IPS-15b (cell line): ENCODE measurements around the gene TTLL8.
"Not testable (repeated sequence)": the region's sequence is repeated elsewhere in the genome, so short reads cannot be mapped to it uniquely, and the experiment has no call there.

Experiments
- H3K27me3 ChIP-seq: one replicate; pipeline ENCODE4 v1.6.1; 2013; ENCODE audit warnings: low read length; ENCODE audit not compliant: control insufficient read depth, insufficient read depth
- H3K36me3 ChIP-seq: one replicate; pipeline ENCODE4 v1.6.1; 2013; ENCODE audit warnings: low read length; ENCODE audit not compliant: control insufficient read depth, insufficient read depth
- H3K4me1 ChIP-seq: one replicate; pipeline ENCODE4 v1.6.1; 2013; ENCODE audit warnings: mild to moderate bottlenecking, low read length; ENCODE audit not compliant: control insufficient read depth, insufficient read depth
- H3K4me3 ChIP-seq: one replicate; pipeline ENCODE4 v1.5.1; 2013; ENCODE audit warnings: low read depth, low read length
- H3K9ac ChIP-seq: one replicate; pipeline ENCODE4 v1.6.1; 2013; ENCODE audit warnings: low read depth, mild to moderate bottlenecking, low read length
- H3K9me3 ChIP-seq: one replicate; pipeline ENCODE4 v1.6.1; 2013; ENCODE audit warnings: mild to moderate bottlenecking, low read length; ENCODE audit not compliant: control insufficient read depth, insufficient read depth

TTLL8 gene

GRCh38 chr22:50089231-50089630 lies 31.1 kb upstream of the TTLL8 start:
- no peaks in the 10 kb centered on the region for H3K9me3 ChIP-seq
- H3K9ac ChIP-seq, result no peak overlapping the region
- no peaks in the 10 kb centered on the region for H3K4me1 ChIP-seq
- no peak overlapping the region for H3K4me3 ChIP-seq
- peaks cover 2% of the 10 kb centered on the region for H3K27me3 ChIP-seq
- H3K36me3 ChIP-seq, result no peaks in the 10 kb centered on the region

- H3K9me3 ChIP-seq, result no peaks in the 10 kb centered on the region
- H3K9ac ChIP-seq, result no peak overlapping the region
- peaks cover 2% of the 10 kb centered on the region for H3K27me3 ChIP-seq
- H3K36me3 ChIP-seq, result no peaks in the 10 kb centered on the region
- H3K4me3 ChIP-seq, result no peak overlapping the region
- peaks cover 2% of the 10 kb centered on the region for H3K4me1 ChIP-seq
These were observed 30.0 kb upstream of the TTLL8 start for GRCh38 chr22:50088096-50088495.

DNA sequence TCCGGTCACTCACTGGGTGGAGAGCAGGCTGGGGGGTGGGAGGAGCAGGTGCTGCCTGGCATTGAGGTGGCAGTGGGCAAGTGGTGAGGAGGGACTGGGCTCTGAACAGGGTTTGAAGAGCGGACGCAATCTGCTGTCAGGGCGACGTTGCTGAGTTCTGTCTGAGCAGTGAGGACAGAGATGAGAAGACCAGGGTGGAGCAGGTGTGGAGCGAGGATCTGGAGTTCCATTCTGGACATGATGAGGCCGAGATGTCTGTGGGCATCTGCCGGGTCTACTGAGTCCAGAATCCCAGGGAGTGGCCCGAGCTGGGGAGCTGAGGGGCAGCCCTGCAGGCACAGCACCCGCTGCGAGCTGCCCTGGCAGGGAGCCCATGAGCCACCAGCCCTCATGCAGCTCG lies 29.5 kb upstream of the TTLL8 start:
- Histone ChIP-seq H3K36me3 (no peaks in the 10 kb centered on the region), H3K27me3 (peaks cover 2% of the 10 kb centered on the region), H3K4me3 (no peak overlapping the region), H3K9me3 (no peaks in the 10 kb centered on the region), H3K9ac (no peak overlapping the region), H3K4me1 (peaks cover 2% of the 10 kb centered on the region)

GRCh38 chr22:50086975-50087374 lies 28.9 kb upstream of the TTLL8 start:
- not testable (repeated sequence) for H3K36me3 ChIP-seq, H3K27me3 ChIP-seq, H3K4me1 ChIP-seq, H3K4me3 ChIP-seq, H3K9ac ChIP-seq, H3K9me3 ChIP-seq

DNA sequence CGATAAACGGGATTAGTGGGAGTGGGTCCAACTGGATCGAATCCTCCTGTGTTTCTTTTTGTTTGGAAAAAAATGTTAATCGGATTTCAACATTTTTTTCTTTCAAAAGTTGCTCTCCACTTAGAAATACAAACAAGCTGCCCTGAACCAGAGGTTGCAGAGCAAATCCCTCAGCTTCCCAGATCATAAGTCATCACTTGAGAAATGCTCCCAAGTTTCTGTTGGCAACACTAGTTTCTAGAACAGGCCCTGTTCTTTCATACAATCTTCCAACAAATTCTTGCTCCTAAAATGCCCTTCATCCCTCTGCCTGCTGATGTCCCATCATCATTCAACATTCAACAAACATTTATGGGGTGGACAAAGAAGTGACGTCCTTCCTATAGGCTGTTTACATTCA lies 28.4 kb upstream of the TTLL8 start:
- Histone ChIP-seq H3K9ac (no peak overlapping the region), H3K4me3 (no peak overlapping the region), H3K9me3 (no peaks in the 10 kb centered on the region), H3K4me1 (peaks cover 2% of the 10 kb centered on the region), H3K27me3 (peaks cover 1% of the 10 kb centered on the region), H3K36me3 (no peaks in the 10 kb centered on the region)

- Histone ChIP-seq H3K9ac (no peak within 1 kb of the TSS), H3K4me1 (peaks cover 2% of the 10 kb centered on the region), H3K9me3 (no peaks in the 10 kb centered on the region), H3K36me3 (no peaks in the 10 kb centered on the region), H3K27me3 (no peaks in the 10 kb centered on the region), H3K4me3 (no peak within 1 kb of the TSS)
These were observed 27.3 kb upstream of the TTLL8 start, which contains the start of gene MLC1 for GRCh38 chr22:50085211-50085972. TSS of gene MLC1 (minus strand) at chr22:50085426. CDS start at chr22:50084902, 524 bp downstream.

- Histone ChIP-seq H3K36me3 (no peaks in the 10 kb centered on the region), H3K27me3 (no peaks in the 10 kb centered on the region), H3K4me3 (no peak overlapping the region), H3K9me3 (no peaks in the 10 kb centered on the region), H3K9ac (no peak overlapping the region), H3K4me1 (peaks cover 2% of the 10 kb centered on the region)
These were observed 26.5 kb upstream of the TTLL8 start for GRCh38 chr22:50084614-50085021.

DNA sequence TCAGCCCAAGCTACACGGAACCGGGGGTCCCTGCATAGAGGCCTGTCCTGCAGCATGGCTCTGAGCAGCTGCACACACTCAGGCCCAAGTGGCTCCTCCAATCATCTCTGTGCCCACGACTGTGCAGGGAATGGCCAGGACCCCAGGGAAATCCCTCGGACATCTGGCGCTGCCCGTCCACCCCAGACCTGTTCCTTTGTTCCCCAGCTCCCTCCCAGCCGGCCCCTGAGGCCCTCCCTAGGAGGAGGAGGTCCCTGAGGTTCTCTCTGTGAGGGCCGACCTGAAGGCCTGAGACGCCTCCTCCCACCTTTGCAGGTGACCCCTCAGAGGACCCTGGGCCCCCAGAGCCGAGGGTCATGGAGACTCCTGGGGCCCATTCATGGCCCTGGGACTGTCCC lies 26.0 kb upstream of the TTLL8 start:
- no peak overlapping the region for H3K9ac ChIP-seq
- H3K4me3 ChIP-seq, result no peak overlapping the region
- H3K27me3 ChIP-seq, result no peaks in the 10 kb centered on the region
- peaks cover 2% of the 10 kb centered on the region for H3K4me1 ChIP-seq
- no peaks in the 10 kb centered on the region for H3K36me3 ChIP-seq
- no peaks in the 10 kb centered on the region for H3K9me3 ChIP-seq

DNA sequence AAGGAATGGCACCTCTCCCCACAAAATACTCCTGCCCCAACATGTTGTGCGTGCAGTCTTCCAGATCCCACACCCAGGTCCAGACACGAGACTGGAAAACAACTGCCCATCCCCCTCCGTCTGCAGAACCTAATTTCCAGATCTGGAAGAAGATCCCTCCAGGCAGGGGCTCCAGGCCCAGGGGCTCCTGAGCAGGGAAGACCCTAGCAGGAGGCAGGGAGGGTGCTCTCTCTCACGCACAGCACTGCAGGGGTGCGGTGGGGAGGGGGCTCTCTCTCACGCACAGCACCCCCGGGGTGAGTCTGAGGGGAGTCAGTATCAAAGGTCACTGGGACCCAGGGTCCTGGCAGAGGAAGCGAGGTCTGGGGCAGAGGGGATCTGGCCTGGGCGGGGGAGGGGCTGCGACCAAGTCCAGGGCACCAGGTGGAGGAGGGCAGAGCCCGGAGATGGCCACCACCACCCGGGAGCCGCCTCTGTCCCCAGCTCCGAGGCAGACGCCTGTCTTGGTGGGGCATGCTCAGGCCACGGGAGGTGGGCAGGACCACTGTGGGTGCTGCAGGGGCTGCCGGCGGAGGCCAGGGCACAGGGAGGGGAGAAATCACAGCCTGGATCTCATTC lies 25.5 kb upstream of the TTLL8 start:
- Histone ChIP-seq H3K9ac (no peak overlapping the region), H3K9me3 (no peaks in the 10 kb centered on the region), H3K4me1 (peaks cover 2% of the 10 kb centered on the region), H3K36me3 (no peaks in the 10 kb centered on the region), H3K27me3 (no peaks in the 10 kb centered on the region), H3K4me3 (no peak overlapping the region)

DNA sequence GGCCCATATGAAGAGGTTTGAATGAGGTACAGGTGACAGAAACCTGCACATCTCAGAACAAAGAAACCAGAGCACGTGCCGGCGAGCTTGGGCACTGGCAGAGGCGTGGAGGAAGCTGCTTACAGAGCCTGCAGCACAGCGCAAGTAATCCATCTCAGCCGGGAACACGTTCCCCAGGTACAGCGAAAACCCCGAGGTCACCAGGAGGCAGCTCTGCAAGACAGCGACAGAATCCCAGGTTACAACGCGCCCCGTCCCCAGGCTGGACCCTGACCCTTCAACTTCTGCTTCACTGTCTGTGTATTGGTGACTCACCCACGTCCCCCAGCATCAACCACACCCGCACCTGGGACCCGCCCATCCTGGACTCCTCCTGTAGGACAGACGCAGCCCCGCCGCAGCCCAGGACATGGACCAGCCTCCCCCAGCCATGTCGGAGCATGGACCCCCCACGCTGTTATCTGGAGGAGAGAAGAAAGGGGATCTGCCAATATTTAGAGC lies 24.9 kb upstream of the TTLL8 start:
- Histone ChIP-seq H3K27me3 (no peaks in the 10 kb centered on the region), H3K4me3 (no peak overlapping the region), H3K36me3 (no peaks in the 10 kb centered on the region), H3K9ac (no peak overlapping the region), H3K9me3 (no peaks in the 10 kb centered on the region), H3K4me1 (peaks cover 2% of the 10 kb centered on the region)

GRCh38 chr22:50082197-50082715 lies 24.2 kb upstream of the TTLL8 start:
- no peaks in the 10 kb centered on the region for H3K9me3 ChIP-seq
- H3K4me1 ChIP-seq, result peaks cover 2% of the 10 kb centered on the region
- H3K36me3 ChIP-seq, result no peaks in the 10 kb centered on the region
- H3K9ac ChIP-seq, result no peak overlapping the region
- H3K4me3 ChIP-seq, result no peak overlapping the region
- H3K27me3 ChIP-seq, result no peaks in the 10 kb centered on the region
